PC-9 (cell line): ENCODE results near the gene CRYZ. TPM values are rescaled to one million over a fixed set of nuclear protein-coding genes. Genes with fewer than 3 reads are reported as not detected.
"Not testable (repeated sequence)": the region's sequence is repeated elsewhere in the genome, so short reads cannot be mapped to it uniquely, and the experiment has no call there.

Experiments used
- BruUV-seq: library from RNA; stranded (reverse); fragments of 400-500 nt; replicated peaks from 2 replicates; lab custom pipeline; 2021; lab: Mats Ljungman, UMichigan
- CTCF ChIA-PET: fragments of 300-600 bp; sonication (Branson Sonifier 250); formaldehyde crosslinking; loops from one replicate; lab custom pipeline; 2022; ENCODE audit warnings: antibody characterized with exemption; lab: Charles Lee
- POLR2A ChIA-PET: fragments of 300-600 bp; sonication (Branson Sonifier 250); formaldehyde crosslinking; loops from one replicate; lab custom pipeline; 2022; ENCODE audit warnings: antibody characterized with exemption; ENCODE audit not compliant: unreplicated experiment; lab: Charles Lee
- DNase-seq, 2 experiments: peaks; one replicate each; pipeline versions ENCODE4 v3.0.0 to v3.0.0-alpha.2; 2015 to 2022; ENCODE audit warnings: mixed read lengths in 1 of 2
- H2AFZ ChIP-seq: fragments of 200-600 bp; sonication (generic); 2 replicates; pipeline ENCODE4 v1.8.1; 2017; ENCODE audit warnings: antibody characterized with exemption
- H3F3A ChIP-seq: fragments of 200-600 bp; sonication (generic); 2 replicates; pipeline ENCODE4 v1.8.1; 2017; ENCODE audit warnings: antibody characterized with exemption, mild to moderate bottlenecking, low read depth; ENCODE audit not compliant: insufficient read depth
- H3K27ac ChIP-seq: fragments of 200-600 bp; sonication (generic); 2 replicates; pipeline ENCODE4 v1.6.1; 2016; ENCODE audit warnings: mixed run types
- H3K27me3 ChIP-seq: fragments of 200-600 bp; sonication (generic); 2 replicates; pipeline ENCODE4 v1.6.1; 2016; ENCODE audit warnings: low read depth, mixed run types; ENCODE audit not compliant: insufficient read depth
- H3K36me3 ChIP-seq: fragments of 200-600 bp; sonication (generic); 2 replicates; pipeline ENCODE4 v1.6.1; 2016; ENCODE audit warnings: low read depth, mixed run types
- H3K4me1 ChIP-seq: fragments of 200-600 bp; sonication (generic); replicated peaks from 2 replicates; pipeline ENCODE4 v1.6.1; 2016; ENCODE audit warnings: mixed run types; ENCODE audit not compliant: insufficient read depth
- H3K4me2 ChIP-seq: fragments of 200-600 bp; sonication (generic); 2 replicates; pipeline ENCODE4 v1.6.1; 2017; ENCODE audit warnings: mixed run types
- H3K4me3 ChIP-seq: fragments of 200-600 bp; sonication (generic); 2 replicates; pipeline ENCODE4 v1.6.1; 2016; ENCODE audit warnings: mixed run types
- H3K79me2 ChIP-seq: fragments of 200-600 bp; sonication (generic); 2 replicates; pipeline ENCODE4 v1.6.1; 2017; ENCODE audit warnings: low read depth, mixed run types
- H3K9me2 ChIP-seq: fragments of 200-600 bp; sonication (generic); 2 replicates; pipeline ENCODE4 v1.8.1; 2017; ENCODE audit warnings: mild to moderate bottlenecking; ENCODE audit not compliant: insufficient read depth
- H3K9me3 ChIP-seq: fragments of 200-600 bp; sonication (generic); 2 replicates; pipeline ENCODE4 v1.8.1; 2016; ENCODE audit warnings: low read depth; ENCODE audit not compliant: insufficient read depth
- H4K20me1 ChIP-seq: fragments of 200-600 bp; sonication (generic); 2 replicates; pipeline ENCODE4 v1.8.1; 2017; ENCODE audit not compliant: insufficient read depth
- CTCF ChIP-seq: fragments of 200-600 bp; sonication (generic); conservative IDR thresholded peaks from 2 replicates; pipeline ENCODE4 v1.6.1; 2017; ENCODE audit warnings: mixed run types, antibody characterized with exemption, mild to moderate bottlenecking, moderate library complexity
- EZH2 ChIP-seq: fragments of 200-600 bp; sonication (generic); IDR thresholded peaks from 2 replicates; pipeline ENCODE4 v1.8.0; 2017; ENCODE audit warnings: antibody characterized with exemption, low read depth
- intact Hi-C: fragments of 100-400 bp; cut with micrococcal nuclease; formaldehyde crosslinking; loops from one replicate; pipeline ENCODE4 v1.10.0; 2022; ENCODE audit not compliant: unreplicated experiment
- total RNA-seq: library from RNA; stranded (reverse); gene quantifications from 2 replicates; pipeline ENCODE4 v1.2.3, GENCODE V29; 2021

CRYZ gene
- total RNA-seq, 1 experiment from 2014 or later: 24.4 TPM

- no TSS peak for BruUV-seq
- CTCF ChIA-PET: no interaction called here
- Histone ChIP-seq H4K20me1 (no peaks in the 10 kb centered on the region), H2AFZ (no peak overlapping the region), H3K79me2 (no peaks in the 10 kb centered on the region), H3K4me1 (no peaks in the 10 kb centered on the region), H3K27ac (no peak overlapping the region), H3K4me2 (no peak overlapping the region), H3K9me2 (no peaks in the 10 kb centered on the region), H3K9me3 (no peaks in the 10 kb centered on the region), H3F3A (no peaks in the 10 kb centered on the region), H3K4me3 (no peak overlapping the region), H3K27me3 (no peaks in the 10 kb centered on the region), H3K36me3 (peaks cover 34% of the 10 kb centered on the region; the same call in 1 of the 2 replicates)
- no peak for DNase-seq
- TF ChIP-seq EZH2 (no peak), CTCF (no peak)
- POLR2A ChIA-PET: no interaction called here
- intact Hi-C loops: no loop called here
Measured at GRCh38 chr1:74753104-74753503, 20.3 kb upstream of the CRYZ start.

GRCh38 chr1:74748960-74749359 is 16.1 kb upstream of the CRYZ start:
- no peak for TF ChIP-seq EZH2
- no peak for TF ChIP-seq CTCF
- H3K9me3 ChIP-seq: no peaks in the 10 kb centered on the region
- H4K20me1 ChIP-seq: no peaks in the 10 kb centered on the region
- CTCF ChIA-PET: no interaction called here
- DNase-seq: no peak
- H3K79me2 ChIP-seq: no peaks in the 10 kb centered on the region
- no peaks in the 10 kb centered on the region for H3K27me3 ChIP-seq
- no peaks in the 10 kb centered on the region for H3K4me1 ChIP-seq
- intact Hi-C loops: no loop called here
- POLR2A ChIA-PET: no interaction called here
- no TSS peak for BruUV-seq
- no peaks in the 10 kb centered on the region for H3F3A ChIP-seq
- H2AFZ ChIP-seq: no peak overlapping the region
- peaks cover 29% of the 10 kb centered on the region; the same call in 1 of the 2 replicates for H3K36me3 ChIP-seq
- H3K4me2 ChIP-seq: no peak overlapping the region
- no peak overlapping the region for H3K4me3 ChIP-seq
- no peak overlapping the region for H3K27ac ChIP-seq
- H3K9me2 ChIP-seq: no peaks in the 10 kb centered on the region

- H3K27ac ChIP-seq, H3F3A ChIP-seq, H3K27me3 ChIP-seq, H3K4me2 ChIP-seq, intact Hi-C loops, H3K79me2 ChIP-seq, BruUV-seq, H4K20me1 ChIP-seq, H3K9me2 ChIP-seq, POLR2A ChIA-PET, H3K9me3 ChIP-seq, H3K4me1 ChIP-seq, H3K4me3 ChIP-seq, CTCF ChIA-PET, DNase-seq, H2AFZ ChIP-seq: not testable (repeated sequence)
- H3K36me3 ChIP-seq: peaks cover 13% of the 10 kb centered on the region
Measured at GRCh38 chr1:74745247-74745646, 12.4 kb upstream of the CRYZ start.

- H3K79me2 ChIP-seq, H3K4me3 ChIP-seq, H4K20me1 ChIP-seq, H3K4me2 ChIP-seq, BruUV-seq, H3K4me1 ChIP-seq, POLR2A ChIA-PET, H3K27ac ChIP-seq, H3K9me3 ChIP-seq, H3K27me3 ChIP-seq, CTCF ChIA-PET, H3K9me2 ChIP-seq, DNase-seq, intact Hi-C loops, H3F3A ChIP-seq, H2AFZ ChIP-seq: not testable (repeated sequence)
- H3K36me3 ChIP-seq: peaks cover 41% of the 10 kb centered on the region
Measured at GRCh38 chr1:74740307-74740980, 7.6 kb upstream of the CRYZ start.
